OCI-LY1 (cell line): ENCODE measurements around the gene SIAH1.

ENCODE experiments used
- CTCF ChIP-seq: fragments of 200-600 bp; sonication (generic), shearing (Covaris generic); IDR thresholded peaks from 2 replicates; pipeline ENCODE4 v1.5.1; 2017; ENCODE audit warnings: mild to moderate bottlenecking, antibody characterized with exemption, low read length, moderate library complexity, mixed read lengths
- EZH2 ChIP-seq: fragments of 200-600 bp; sonication (generic), shearing (Covaris generic); IDR thresholded peaks from 2 replicates; pipeline ENCODE4 v1.8.0; 2017; ENCODE audit warnings: borderline replicate concordance, mixed run types, mild to moderate bottlenecking, antibody characterized with exemption, low read length, moderate library complexity, mixed read lengths

GRCh38 chr16:48384520-48385252 lies 527 bp downstream of the SIAH1 start:
- TF ChIP-seq EZH2 (no peak), CTCF (no peak)
